ENCODE results near the gene USP13. TPM values are rescaled to one million over a fixed set of nuclear protein-coding genes. Genes with fewer than 3 reads are reported as not detected.

Gene USP13
- total RNA-seq, 2 experiments from 2014 or later, result 4.3 to 4.8 TPM

- H3K9me3 ChIP-seq (ENCODE audit: control insufficient read depth in 1 of 2, insufficient read depth in 1 of 2, low read length in 2 of 2), result no peaks in the 10 kb centered on the region
- Mint-ChIP-seq H3K4me3 (no peak overlapping the region), H3K4me1 (ENCODE audit: low read depth) (no peaks in the 10 kb centered on the region), H3K36me3 (ENCODE audit: low read depth) (peaks cover 44% of the 10 kb centered on the region), H3K27me3 (no peaks in the 10 kb centered on the region), H3K27ac (no peak overlapping the region), H3K9me3 (no peaks in the 10 kb centered on the region)
- no peak for ATAC-seq (ENCODE audit: poor library complexity)
- TF ChIP-seq, protein P1, sequence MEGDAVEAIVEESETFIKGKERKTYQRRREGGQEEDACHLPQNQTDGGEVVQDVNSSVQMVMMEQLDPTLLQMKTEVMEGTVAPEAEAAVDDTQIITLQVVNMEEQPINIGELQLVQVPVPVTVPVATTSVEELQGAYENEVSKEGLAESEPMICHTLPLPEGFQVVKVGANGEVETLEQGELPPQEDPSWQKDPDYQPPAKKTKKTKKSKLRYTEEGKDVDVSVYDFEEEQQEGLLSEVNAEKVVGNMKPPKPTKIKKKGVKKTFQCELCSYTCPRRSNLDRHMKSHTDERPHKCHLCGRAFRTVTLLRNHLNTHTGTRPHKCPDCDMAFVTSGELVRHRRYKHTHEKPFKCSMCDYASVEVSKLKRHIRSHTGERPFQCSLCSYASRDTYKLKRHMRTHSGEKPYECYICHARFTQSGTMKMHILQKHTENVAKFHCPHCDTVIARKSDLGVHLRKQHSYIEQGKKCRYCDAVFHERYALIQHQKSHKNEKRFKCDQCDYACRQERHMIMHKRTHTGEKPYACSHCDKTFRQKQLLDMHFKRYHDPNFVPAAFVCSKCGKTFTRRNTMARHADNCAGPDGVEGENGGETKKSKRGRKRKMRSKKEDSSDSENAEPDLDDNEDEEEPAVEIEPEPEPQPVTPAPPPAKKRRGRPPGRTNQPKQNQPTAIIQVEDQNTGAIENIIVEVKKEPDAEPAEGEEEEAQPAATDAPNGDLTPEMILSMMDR (IDR thresholded peaks at IDR 0.05), result no peak
- H3K27ac ChIP-seq (ENCODE audit: low read depth in 1 of 2, low read length in 2 of 2), result no peak overlapping the region
- intact Hi-C loops (cut with DNase I, micrococcal nuclease), result no loop called here
- POLR2A ChIA-PET, result no interaction called here
- H3K36me3 ChIP-seq (ENCODE audit: insufficient read depth, low read length), result peaks cover 6% of the 10 kb centered on the region
- CTCF ChIA-PET, result no interaction called here
- H3K4me3 ChIP-seq (ENCODE audit: low read length), result no peak overlapping the region
- no peaks in the 10 kb centered on the region for H3K4me1 ChIP-seq (ENCODE audit: insufficient read depth, low read length)
- no peaks in the 10 kb centered on the region for H3K27me3 ChIP-seq (ENCODE audit: control insufficient read depth in 1 of 2, insufficient read depth in 2 of 2, low read length in 2 of 2)
- no peak for DNase-seq
These were observed 64.0 kb downstream of the USP13 start for GRCh38 chr3:179716811-179717210.

- intact Hi-C loops (cut with DNase I, micrococcal nuclease), result no loop called here
- Mint-ChIP-seq H3K36me3 (ENCODE audit: low read depth) (peaks cover 43% of the 10 kb centered on the region), H3K27ac (no peak overlapping the region), H3K4me1 (ENCODE audit: low read depth) (no peaks in the 10 kb centered on the region), H3K9me3 (no peaks in the 10 kb centered on the region), H3K4me3 (no peak overlapping the region), H3K27me3 (no peaks in the 10 kb centered on the region)
- ATAC-seq (ENCODE audit: poor library complexity) (no peak), DNase-seq (no peak)
- H3K27me3 ChIP-seq (ENCODE audit: control insufficient read depth in 1 of 2, insufficient read depth in 2 of 2, low read length in 2 of 2), result no peaks in the 10 kb centered on the region
- TF ChIP-seq, protein P1 (IDR thresholded peaks at IDR 0.05), result no peak
- peaks cover 6% of the 10 kb centered on the region for H3K36me3 ChIP-seq (ENCODE audit: insufficient read depth, low read length)
- POLR2A ChIA-PET, result no interaction called here
- no peak overlapping the region for H3K27ac ChIP-seq (ENCODE audit: low read depth in 1 of 2, low read length in 2 of 2)
- CTCF ChIA-PET, result no interaction called here
- H3K4me3 ChIP-seq (ENCODE audit: low read length), result no peak overlapping the region
- no peaks in the 10 kb centered on the region for H3K9me3 ChIP-seq (ENCODE audit: control insufficient read depth in 1 of 2, insufficient read depth in 1 of 2, low read length in 2 of 2)
- H3K4me1 ChIP-seq (ENCODE audit: insufficient read depth, low read length), result no peaks in the 10 kb centered on the region
These were observed 64.4 kb downstream of the USP13 start for GRCh38 chr3:179717219-179717618.

DNA sequence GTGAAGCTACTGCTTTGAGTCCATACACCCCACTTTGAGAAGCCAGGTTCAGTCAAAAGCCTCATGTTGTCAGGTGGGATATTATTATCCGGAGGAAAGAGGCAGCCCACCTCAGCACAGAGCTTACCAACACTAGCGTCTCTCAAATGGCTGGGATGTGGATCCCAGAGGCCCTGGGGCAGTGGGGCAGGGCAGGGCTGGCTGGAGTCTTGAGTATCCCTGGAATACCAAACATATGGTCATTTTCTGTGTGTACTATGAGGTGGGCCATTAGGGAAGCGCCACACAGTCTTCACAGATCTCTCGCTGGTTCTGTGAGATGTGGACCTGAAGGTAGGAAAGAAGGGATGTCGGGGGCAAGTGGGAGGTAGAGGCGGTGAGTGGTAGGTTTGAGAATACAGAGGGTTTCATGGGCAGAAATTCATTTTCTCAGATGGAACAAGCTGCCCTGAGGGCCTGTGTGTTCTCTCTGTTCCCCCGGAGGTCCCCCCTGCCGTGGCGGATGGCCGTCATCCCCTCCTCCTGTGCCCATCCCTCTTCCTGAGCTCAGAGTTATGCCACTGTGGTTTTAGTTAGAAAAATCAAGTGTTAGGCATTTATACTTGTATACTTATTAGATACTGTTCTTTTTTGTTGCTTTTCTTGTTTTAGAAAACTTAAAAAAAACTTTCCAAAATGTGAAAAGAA lies 66.4 kb downstream of the USP13 start:
- TF ChIP-seq, protein P1 (IDR thresholded peaks at IDR 0.05), result no peak
- H3K27ac Mint-ChIP-seq, result no peak overlapping the region
- ChIA-PET POLR2A (no interaction called here), CTCF (no interaction called here)
- intact Hi-C loops (cut with DNase I, micrococcal nuclease), result no loop called here
- Histone ChIP-seq H3K9me3 (ENCODE audit: control insufficient read depth in 1 of 2, insufficient read depth in 1 of 2, low read length in 2 of 2) (no peaks in the 10 kb centered on the region), H3K27ac (ENCODE audit: low read depth in 1 of 2, low read length in 2 of 2) (no peak overlapping the region), H3K36me3 (ENCODE audit: insufficient read depth, low read length) (peaks cover 10% of the 10 kb centered on the region), H3K4me3 (ENCODE audit: low read length) (no peak overlapping the region), H3K4me1 (ENCODE audit: insufficient read depth, low read length) (no peaks in the 10 kb centered on the region), H3K27me3 (ENCODE audit: control insufficient read depth in 1 of 2, insufficient read depth in 2 of 2, low read length in 2 of 2) (no peaks in the 10 kb centered on the region)
- no peaks in the 10 kb centered on the region for H3K9me3 Mint-ChIP-seq
- H3K36me3 Mint-ChIP-seq (ENCODE audit: low read depth), result peaks cover 50% of the 10 kb centered on the region
- no peak overlapping the region for H3K4me3 Mint-ChIP-seq
- ATAC-seq (ENCODE audit: poor library complexity), result no peak
- no peaks in the 10 kb centered on the region for H3K27me3 Mint-ChIP-seq
- DNase-seq, result no peak
- H3K4me1 Mint-ChIP-seq (ENCODE audit: low read depth), result no peaks in the 10 kb centered on the region

Measured in CD4-positive, alpha-beta T cell (primary cell).